Measurements from ENCODE around the gene CCDC194.
"Not testable (repeated sequence)": the region's sequence is repeated elsewhere in the genome, so short reads cannot be mapped to it uniquely, and the experiment has no call there.

The CCDC194 gene

GRCh38 chr19:17378271-17378670, 15.7 kb downstream of the CCDC194 start:
- H3K27me3 Mint-ChIP-seq (ENCODE audit: low read depth): peaks cover 7% of the 10 kb centered on the region
- peak overlapping the region in 2 of 3 experiments; percentile 49 to 70 for H3K27ac Mint-ChIP-seq
- H3K4me3 Mint-ChIP-seq: no peak overlapping the region
- no peaks in the 10 kb centered on the region for H3K36me3 Mint-ChIP-seq (ENCODE audit: low read depth)
- H3K4me1 Mint-ChIP-seq: peaks cover 14% of the 10 kb centered on the region
- TF ChIP-seq CTCF (IDR thresholded peaks at IDR 0.05; ENCODE audit: unreplicated experiment in 3 of 3): no peak
- H3K9me3 Mint-ChIP-seq: peaks cover 7% of the 10 kb centered on the region

GRCh38 chr19:17376935-17377600, 16.9 kb downstream of the CCDC194 start, which contains the start of gene PLVAP:
Gene PLVAP, minus strand, starts transcription at chr19:17377342. Its CDS starts 54 bp downstream, at chr19:17377288.
- Mint-ChIP-seq H3K36me3 (ENCODE audit: low read depth) (no peaks in the 10 kb centered on the region), H3K9me3 (peaks cover 7% of the 10 kb centered on the region), H3K4me1 (peaks cover 9% of the 10 kb centered on the region), H3K4me3 (peak within 1 kb of the TSS in 2 of 3 experiments; percentile 25 to 51), H3K27ac (peak within 1 kb of the TSS in 2 of 3 experiments; percentile 49 to 70), H3K27me3 (ENCODE audit: low read depth) (peaks cover 10% of the 10 kb centered on the region)
- no peak for TF ChIP-seq CTCF (IDR thresholded peaks at IDR 0.05; ENCODE audit: unreplicated experiment in 3 of 3)

GRCh38 chr19:17370026-17370587, 23.9 kb downstream of the CCDC194 start:
- Mint-ChIP-seq H3K4me1 (no peaks in the 10 kb centered on the region), H3K4me3 (no peak overlapping the region), H3K36me3 (ENCODE audit: low read depth) (peaks cover 8% of the 10 kb centered on the region), H3K27ac (peak overlapping the region in 2 of 3 experiments; percentile 43 to 63), H3K27me3 (ENCODE audit: low read depth) (peaks cover 8% of the 10 kb centered on the region), H3K9me3 (no peaks in the 10 kb centered on the region)
- no peak for TF ChIP-seq CTCF (IDR thresholded peaks at IDR 0.05; ENCODE audit: unreplicated experiment in 3 of 3)

GRCh38 chr19:17365361-17365760, 28.6 kb downstream of the CCDC194 start:
- no peak for TF ChIP-seq CTCF (IDR thresholded peaks at IDR 0.05; ENCODE audit: unreplicated experiment in 3 of 3)
- peaks cover 10% of the 10 kb centered on the region for H3K36me3 Mint-ChIP-seq (ENCODE audit: low read depth)
- H3K27me3 Mint-ChIP-seq (ENCODE audit: low read depth): peaks cover 5% of the 10 kb centered on the region
- H3K4me1 Mint-ChIP-seq: no peaks in the 10 kb centered on the region
- no peaks in the 10 kb centered on the region for H3K9me3 Mint-ChIP-seq
- no peak overlapping the region for H3K27ac Mint-ChIP-seq
- H3K4me3 Mint-ChIP-seq: no peak overlapping the region

GRCh38 chr19:17363852-17364605, 30.0 kb downstream of the CCDC194 start:
- not testable (repeated sequence) for H3K27ac Mint-ChIP-seq; H3K27me3 Mint-ChIP-seq (ENCODE audit: low read depth); H3K9me3 Mint-ChIP-seq; H3K4me3 Mint-ChIP-seq; H3K4me1 Mint-ChIP-seq
- H3K36me3 Mint-ChIP-seq (ENCODE audit: low read depth): peaks cover 11% of the 10 kb centered on the region

All from nephron (organoid).